ENCODE data around the gene GABRR3.

GABRR3 gene

DNA sequence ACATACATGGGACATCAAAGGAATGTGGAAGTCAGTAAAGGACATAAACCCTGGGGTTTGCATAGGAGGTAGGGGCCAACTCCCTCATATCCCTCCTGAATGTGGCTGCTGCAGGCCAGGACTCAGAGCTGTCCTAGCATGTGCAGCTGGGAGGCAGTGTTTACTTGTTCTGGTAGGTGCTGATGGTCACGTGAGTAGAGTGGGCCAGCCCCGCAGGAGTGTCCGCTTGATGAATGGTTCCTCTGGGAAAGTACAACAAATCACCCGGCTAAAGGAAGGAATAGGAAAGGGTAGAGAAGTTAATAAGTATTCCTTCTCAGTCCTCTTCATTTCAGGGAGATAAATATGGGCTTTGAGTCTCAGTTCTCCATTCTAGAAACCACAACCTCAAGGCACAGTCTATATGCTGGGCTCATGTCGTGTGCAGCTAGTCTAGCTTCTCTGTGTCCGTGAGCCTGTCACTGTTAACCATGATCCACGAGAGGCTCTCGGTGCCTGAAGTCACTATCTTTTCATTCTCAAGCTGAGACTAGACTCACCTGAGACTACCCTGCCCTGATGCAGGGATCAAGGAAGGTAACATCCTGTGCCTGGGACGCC, 80.8 kb downstream of the GABRR3 start:
- no peak for DNase-seq (ENCODE audit: low spot score)

GRCh38 chr3:97952872-97953271, 82.2 kb downstream of the GABRR3 start:
- DNase-seq (ENCODE audit: low spot score) = no peak

DNA sequence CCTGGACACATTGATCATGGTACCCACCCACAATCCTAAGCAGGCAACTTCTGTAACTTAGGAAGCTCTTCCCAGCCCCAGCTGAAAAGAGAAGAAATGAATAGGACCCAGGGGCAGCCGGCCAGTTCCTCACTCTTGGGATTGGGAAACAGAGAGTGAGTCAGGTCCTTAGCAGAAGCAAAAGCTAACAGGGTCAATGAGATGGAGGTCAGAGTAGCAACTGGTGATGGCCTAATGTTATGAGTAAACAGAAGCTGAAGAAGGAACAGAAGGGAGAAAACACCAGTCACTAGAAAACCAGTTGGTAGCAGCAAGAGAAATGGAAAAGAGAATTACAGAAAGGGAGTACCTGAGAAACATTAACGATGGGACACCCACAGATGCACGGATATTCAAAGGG, 82.8 kb downstream of the GABRR3 start:
- no peak for DNase-seq (ENCODE audit: low spot score)

DNA sequence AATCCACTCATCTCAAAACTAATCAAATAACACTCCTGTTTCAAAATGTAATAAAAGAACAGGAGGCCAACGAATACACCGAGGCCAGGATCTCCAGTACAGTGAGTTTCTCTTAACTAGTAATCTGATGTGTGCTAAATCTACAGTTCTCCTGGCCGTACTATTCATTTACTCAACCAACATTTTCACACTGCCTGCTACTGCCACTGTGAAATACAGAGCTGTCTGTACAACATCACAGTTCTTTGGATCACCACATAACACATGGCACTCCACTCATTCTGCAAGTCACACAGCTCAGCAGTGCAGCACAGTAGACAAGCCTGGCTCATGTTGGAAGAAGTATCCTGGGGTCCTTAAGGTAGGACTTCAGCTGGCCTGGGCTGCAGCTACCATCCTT, 84.8 kb downstream of the GABRR3 start:
- DNase-seq (ENCODE audit: low spot score) = no peak

DNA sequence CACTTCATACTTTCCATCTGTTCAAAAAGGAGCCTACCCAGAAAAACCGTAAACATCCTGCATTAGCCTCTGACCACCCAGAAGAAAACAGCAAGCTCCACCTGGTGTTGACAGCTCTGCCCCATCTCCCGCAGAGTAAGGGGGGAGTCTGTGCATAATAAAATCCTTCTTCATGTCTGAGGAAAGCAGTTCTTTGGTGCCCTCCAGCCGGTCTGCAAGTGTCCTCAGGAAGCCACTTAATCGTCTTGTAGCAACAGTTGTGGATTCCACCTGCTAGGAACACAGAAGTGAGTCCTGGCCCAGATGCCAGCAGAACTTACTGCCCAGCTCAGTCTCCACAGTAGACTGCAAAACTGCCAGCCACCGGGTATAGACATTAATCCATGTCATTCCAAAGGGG, 85.4 kb downstream of the GABRR3 start:
- no peak for DNase-seq (ENCODE audit: low spot score)

DNA sequence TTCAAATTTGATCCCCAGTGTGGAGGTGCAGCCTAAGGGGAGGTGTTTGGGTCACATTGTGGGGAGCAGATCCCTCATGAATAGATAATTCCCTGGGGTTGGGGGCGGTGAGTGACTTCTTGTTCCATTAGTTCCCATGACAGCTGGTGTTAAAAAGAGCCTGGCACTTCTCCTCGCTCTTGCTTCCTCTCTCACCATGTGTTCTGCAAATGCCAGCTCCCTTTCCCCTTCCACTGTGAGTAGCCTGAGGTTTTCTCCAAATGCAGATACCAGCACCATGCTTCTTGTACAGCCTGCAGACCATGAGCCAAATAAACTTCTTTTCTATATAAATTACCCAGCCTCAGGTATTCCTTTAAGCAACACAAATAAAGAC, 86.0 kb downstream of the GABRR3 start:
- DNase-seq (ENCODE audit: low spot score) = no peak

DNA sequence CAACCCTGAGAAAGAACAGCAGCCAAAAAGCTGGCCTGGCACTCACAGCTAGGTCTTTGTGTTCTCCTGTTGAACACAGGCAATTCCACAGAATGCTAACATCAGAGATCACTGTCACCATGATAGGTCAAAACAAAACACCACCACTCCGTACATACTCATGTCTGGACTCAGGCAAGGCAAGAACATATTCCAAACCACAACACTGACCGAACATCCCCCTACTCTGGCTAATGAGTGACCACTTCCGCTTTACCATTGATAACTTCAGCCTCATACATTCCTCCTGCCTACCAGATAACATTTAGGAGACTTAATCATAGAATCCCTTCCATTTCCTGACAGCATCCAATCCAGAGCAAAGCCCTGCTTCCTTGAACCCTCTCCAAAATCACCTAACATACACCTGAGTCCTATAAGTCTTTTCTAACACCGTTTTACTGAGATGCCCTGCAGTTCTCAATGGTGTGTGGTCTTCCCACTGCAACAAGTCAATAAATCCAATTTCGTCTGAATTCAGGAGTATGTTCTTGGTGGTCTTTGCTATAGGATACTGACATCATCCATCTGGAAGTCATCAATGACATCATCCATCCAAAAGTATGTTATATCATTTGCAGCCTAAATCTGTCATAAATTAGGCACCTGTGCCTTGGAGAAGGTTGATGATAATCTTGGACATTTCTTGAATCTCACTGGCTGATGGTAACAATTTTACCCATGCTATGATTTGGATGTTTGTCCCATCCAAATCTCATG, 86.6 kb downstream of the GABRR3 start:
- DNase-seq (ENCODE audit: low spot score) = no peak

DNA sequence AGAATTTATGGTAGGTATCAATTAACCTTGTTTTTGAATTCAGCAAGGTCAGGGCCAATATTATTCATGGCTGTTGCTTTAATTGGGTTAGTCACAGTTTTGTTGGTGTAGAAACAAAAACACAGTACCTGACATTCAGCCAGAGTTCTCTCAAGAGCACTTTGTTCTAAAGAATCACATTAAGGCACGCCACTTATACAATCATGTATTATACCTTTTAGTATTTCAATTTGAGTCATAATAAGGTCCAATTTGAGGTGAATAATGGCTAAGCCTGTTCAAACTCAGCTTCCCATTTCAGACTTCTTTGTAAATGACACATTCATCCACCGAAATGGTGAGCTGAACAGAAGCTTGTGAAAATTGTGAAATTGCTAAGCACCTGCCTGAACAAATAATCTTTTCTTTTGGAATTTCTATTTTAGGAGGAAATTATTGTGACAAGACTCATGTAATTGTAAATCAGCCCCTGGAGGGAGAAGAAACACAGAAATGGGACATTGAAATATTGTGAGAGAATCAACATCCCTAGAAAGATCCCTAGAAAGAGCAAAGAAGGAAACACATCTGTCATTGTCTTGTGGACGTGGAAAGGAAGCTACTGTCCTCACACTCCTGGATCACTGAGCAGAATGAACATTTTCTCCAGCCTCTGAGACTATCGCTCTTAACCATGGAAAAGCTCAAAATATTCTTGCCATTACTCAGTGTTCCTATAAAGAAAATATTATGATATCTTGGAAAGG, 92.1 kb downstream of the GABRR3 start:
- no peak for DNase-seq (ENCODE audit: low spot score)

DNA sequence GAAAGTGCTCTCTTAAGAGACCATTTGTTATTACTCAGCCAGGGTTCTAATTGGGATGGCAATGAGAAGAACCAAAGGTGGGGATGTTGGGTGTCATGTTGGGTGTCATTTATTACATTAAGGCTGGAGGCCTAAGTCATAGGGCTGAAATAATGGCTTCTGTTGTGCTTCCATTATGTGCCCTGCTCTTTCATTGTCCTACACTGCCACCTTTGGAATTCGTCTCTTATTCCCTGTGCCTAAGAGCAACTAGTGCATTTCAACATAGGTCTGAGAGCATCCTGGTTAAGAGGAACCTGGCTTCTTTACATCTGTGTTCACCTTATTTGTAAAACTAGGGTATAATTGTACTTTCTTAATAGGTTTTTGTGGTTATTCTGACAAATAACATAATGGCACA, 95.1 kb downstream of the GABRR3 start:
- no peak for DNase-seq (ENCODE audit: low spot score)

DNA sequence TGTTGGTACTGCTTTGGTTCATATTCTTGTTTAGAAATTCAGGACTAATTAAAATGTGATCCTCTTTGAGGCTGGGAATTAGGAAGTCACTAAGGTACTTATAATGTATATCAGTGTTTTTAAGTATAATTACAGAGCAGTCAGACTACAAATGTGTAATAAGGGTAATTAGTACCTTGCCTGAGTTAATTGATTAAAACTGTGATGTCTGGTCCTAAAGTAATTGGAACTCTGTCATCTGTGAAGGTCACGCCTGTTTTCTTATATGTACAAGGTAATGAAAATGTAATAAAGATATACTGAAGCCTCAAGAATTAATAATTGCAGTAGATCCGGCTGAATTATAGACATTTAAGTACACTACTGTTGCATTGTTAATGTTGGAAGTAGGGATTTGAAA, 95.7 kb downstream of the GABRR3 start:
- DNase-seq (ENCODE audit: low spot score) = no peak

GRCh38 chr3:97938444-97938843, 96.7 kb downstream of the GABRR3 start:
- no peak for DNase-seq (ENCODE audit: low spot score)

GRCh38 chr3:97937205-97937604, 97.9 kb downstream of the GABRR3 start:
- DNase-seq (ENCODE audit: low spot score) = no peak

GRCh38 chr3:97935842-97936241, 99.3 kb downstream of the GABRR3 start:
- DNase-seq (ENCODE audit: low spot score) = no peak
